RWPE2 (cell line): Measurements from ENCODE around the gene CYP2A7.
"Not testable (repeated sequence)": the region's sequence is repeated elsewhere in the genome, so short reads cannot be mapped to it uniquely, and the experiment has no call there.

Experiments
- ATAC-seq: fragments of 200-7000 bp; cut with Tn5 transposase; 3 replicates; pipeline ENCODE4 v1.9.1; 2021; ENCODE audit warnings: low read depth
- DNase-seq: peaks from one replicate; pipeline ENCODE4 v3.0.0-alpha.2; 2020; ENCODE audit warnings: low spot score
- H3K27ac ChIP-seq: fragments of 450-650 bp; 2 replicates; pipeline ENCODE4 v1.5.1; 2017; ENCODE audit warnings: mild to moderate bottlenecking; ENCODE audit not compliant: poor library complexity, severe bottlenecking
- H3K27me3 ChIP-seq: fragments of 250-450 bp; sonication (Bioruptor Pico); 2 replicates; pipeline ENCODE4 v1.5.1; 2021; ENCODE audit warnings: mild to moderate bottlenecking, moderate library complexity; ENCODE audit not compliant: insufficient read depth, poor library complexity, severe bottlenecking
- H3K36me3 ChIP-seq: fragments of 250-450 bp; sonication (Bioruptor Pico); 2 replicates; pipeline ENCODE4 v1.5.1; 2020; ENCODE audit warnings: low read depth, mild to moderate bottlenecking, moderate library complexity
- H3K4me1 ChIP-seq: fragments of 250-450 bp; sonication (Bioruptor Pico); 2 replicates; pipeline ENCODE4 v1.5.1; 2021; ENCODE audit warnings: mild to moderate bottlenecking, moderate library complexity; ENCODE audit not compliant: insufficient read depth, poor library complexity, severe bottlenecking
- H3K4me3 ChIP-seq: fragments of 250-450 bp; sonication (Bioruptor Pico); 2 replicates; pipeline ENCODE4 v1.5.1; 2021; ENCODE audit warnings: mild to moderate bottlenecking, moderate library complexity; ENCODE audit not compliant: severe bottlenecking
- H3K9me3 ChIP-seq: fragments of 250-450 bp; sonication (Bioruptor Pico); 2 replicates; pipeline ENCODE4 v1.5.1; 2021; ENCODE audit warnings: mild to moderate bottlenecking, moderate library complexity; ENCODE audit not compliant: severe bottlenecking
- CTCF ChIP-seq: fragments of 450-650 bp; IDR thresholded peaks from one replicate; pipeline ENCODE4 v1.5.1; 2017; ENCODE audit warnings: mild to moderate bottlenecking, moderate library complexity; ENCODE audit not compliant: poor library complexity, severe bottlenecking

CYP2A7 gene

GRCh38 chr19:40827386-40828247, 54.4 kb downstream of the CYP2A7 start:
- no peak overlapping the region for H3K27ac ChIP-seq
- ATAC-seq, result no peak
- TF ChIP-seq CTCF, result no peak

GRCh38 chr19:40826699-40827385, 55.2 kb downstream of the CYP2A7 start:
- ATAC-seq, H3K27ac ChIP-seq, H3K27me3 ChIP-seq, H3K9me3 ChIP-seq, H3K4me3 ChIP-seq, H3K4me1 ChIP-seq, H3K36me3 ChIP-seq, DNase-seq: not testable (repeated sequence)

More at GRCh38 chr19:40827386-40828247, 54.4 kb downstream of the CYP2A7 start:
- Histone ChIP-seq H3K4me1 (peaks cover 8% of the 10 kb centered on the region), H3K36me3 (no peaks in the 10 kb centered on the region), H3K27me3 (no peaks in the 10 kb centered on the region), H3K4me3 (no peak overlapping the region), H3K9me3 (no peaks in the 10 kb centered on the region)
- no peak for DNase-seq

GRCh38 chr19:40826312-40826698, 55.7 kb downstream of the CYP2A7 start:
- H3K27ac ChIP-seq, H3K27me3 ChIP-seq, DNase-seq, H3K4me1 ChIP-seq, ATAC-seq, H3K4me3 ChIP-seq, H3K36me3 ChIP-seq, H3K9me3 ChIP-seq: not testable (repeated sequence)

- DNase-seq, H3K4me3 ChIP-seq, H3K27me3 ChIP-seq, H3K9me3 ChIP-seq, ATAC-seq, H3K4me1 ChIP-seq, H3K27ac ChIP-seq, H3K36me3 ChIP-seq: not testable (repeated sequence)
These were observed 56.5 kb downstream of the CYP2A7 start for GRCh38 chr19:40825460-40826095.
